Peyer's patch (tissue), 4 donors: Measurements from ENCODE around the gene TMEM9B.

Experiments used
- POLR2A ChIP-seq, 2 donors: fragments of 450-650 bp; IDR thresholded peaks; one replicate each; pipeline ENCODE4 v1.5.1; 2017; ENCODE audit warnings: antibody characterized with exemption in 2 of 2, mild to moderate bottlenecking in 2 of 2, moderate library complexity in 2 of 2
- TF ChIP-seq, protein P1 (sequence below), 6 experiments: fragments of 450-650 bp in 4 of 6; fragments of 200-600 bp in 2 of 6; sonication (generic) in 1 of 6; IDR thresholded peaks; one replicate each; pipeline ENCODE4 v1.5.1; 2017 to 2019; ENCODE audit warnings: antibody characterized with exemption in 6 of 6, mild to moderate bottlenecking in 3 of 6, moderate library complexity in 1 of 6

DNA sequence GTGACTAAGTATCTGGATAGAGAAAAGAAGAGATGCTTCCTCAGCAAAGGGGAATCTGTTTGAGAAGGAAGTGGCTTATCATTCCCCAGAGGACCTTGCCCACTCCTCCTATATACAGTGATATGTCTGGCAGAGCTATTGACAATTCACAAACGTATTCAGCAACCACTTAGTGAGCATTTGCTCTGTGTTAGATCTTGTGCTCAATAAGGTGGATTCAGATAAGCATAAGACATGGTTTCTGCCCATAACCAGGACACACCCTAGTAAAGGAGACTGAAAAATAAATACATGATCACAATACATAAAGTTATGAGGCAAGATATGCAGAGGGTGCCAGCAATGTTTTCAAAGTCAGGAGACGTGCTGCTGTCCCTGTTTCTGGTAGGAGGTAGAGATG is 1.4 kb downstream of the TMEM9B start:
- TF ChIP-seq, protein P1, sequence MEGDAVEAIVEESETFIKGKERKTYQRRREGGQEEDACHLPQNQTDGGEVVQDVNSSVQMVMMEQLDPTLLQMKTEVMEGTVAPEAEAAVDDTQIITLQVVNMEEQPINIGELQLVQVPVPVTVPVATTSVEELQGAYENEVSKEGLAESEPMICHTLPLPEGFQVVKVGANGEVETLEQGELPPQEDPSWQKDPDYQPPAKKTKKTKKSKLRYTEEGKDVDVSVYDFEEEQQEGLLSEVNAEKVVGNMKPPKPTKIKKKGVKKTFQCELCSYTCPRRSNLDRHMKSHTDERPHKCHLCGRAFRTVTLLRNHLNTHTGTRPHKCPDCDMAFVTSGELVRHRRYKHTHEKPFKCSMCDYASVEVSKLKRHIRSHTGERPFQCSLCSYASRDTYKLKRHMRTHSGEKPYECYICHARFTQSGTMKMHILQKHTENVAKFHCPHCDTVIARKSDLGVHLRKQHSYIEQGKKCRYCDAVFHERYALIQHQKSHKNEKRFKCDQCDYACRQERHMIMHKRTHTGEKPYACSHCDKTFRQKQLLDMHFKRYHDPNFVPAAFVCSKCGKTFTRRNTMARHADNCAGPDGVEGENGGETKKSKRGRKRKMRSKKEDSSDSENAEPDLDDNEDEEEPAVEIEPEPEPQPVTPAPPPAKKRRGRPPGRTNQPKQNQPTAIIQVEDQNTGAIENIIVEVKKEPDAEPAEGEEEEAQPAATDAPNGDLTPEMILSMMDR (IDR thresholded peaks at IDR 0.05) = no peak
- TF ChIP-seq POLR2A (IDR thresholded peaks at IDR 0.05) = no peak
